ENCODE data around the gene ANO6.
"Not testable (repeated sequence)": the region's sequence is repeated elsewhere in the genome, so short reads cannot be mapped to it uniquely, and the experiment has no call there.

The ANO6 gene

GRCh38 chr12:45236383-45236782 is 20.5 kb downstream of the ANO6 start:
- peak overlapping the region; percentile 61 for H3K27ac ChIP-seq (ENCODE audit: low read length)
- H3K36me3 ChIP-seq (ENCODE audit: control insufficient read depth in 2 of 2, insufficient read depth in 2 of 2, low read length in 2 of 2); H3K9ac ChIP-seq (ENCODE audit: low read length in 2 of 2); H3K27me3 ChIP-seq (ENCODE audit: control insufficient read depth in 1 of 2, insufficient read depth in 2 of 2, low read length in 2 of 2); H3K9me3 ChIP-seq (ENCODE audit: control insufficient read depth in 2 of 2, low read length in 2 of 2); H3K4me3 ChIP-seq (ENCODE audit: low read length in 2 of 2): not testable (repeated sequence)
- peaks cover 34% of the 10 kb centered on the region for H3K4me1 ChIP-seq (ENCODE audit: control insufficient read depth, insufficient read depth, low read length)

- H3K4me1 ChIP-seq (ENCODE audit: control insufficient read depth, insufficient read depth, low read length), result peaks cover 10% of the 10 kb centered on the region
- no peaks in the 10 kb centered on the region for H3K9me3 ChIP-seq (ENCODE audit: control insufficient read depth in 2 of 2, low read length in 2 of 2)
- H3K36me3 ChIP-seq (ENCODE audit: control insufficient read depth in 2 of 2, insufficient read depth in 2 of 2, low read length in 2 of 2), result no peaks in the 10 kb centered on the region
- no peaks in the 10 kb centered on the region for H3K27me3 ChIP-seq (ENCODE audit: control insufficient read depth in 1 of 2, insufficient read depth in 2 of 2, low read length in 2 of 2)
- H3K4me3 ChIP-seq (ENCODE audit: low read length in 2 of 2), result no peak overlapping the region
- no peak overlapping the region for H3K27ac ChIP-seq (ENCODE audit: low read length)
- no peak overlapping the region for H3K9ac ChIP-seq (ENCODE audit: low read length in 2 of 2)
Observed at GRCh38 chr12:45242180-45242579, 26.3 kb downstream of the ANO6 start.

- peak overlapping the region in 1 of 2 donors; percentile 58 for H3K4me3 ChIP-seq (ENCODE audit: low read length in 2 of 2)
- H3K27me3 ChIP-seq (ENCODE audit: control insufficient read depth in 1 of 2, insufficient read depth in 2 of 2, low read length in 2 of 2), result no peaks in the 10 kb centered on the region
- no peak overlapping the region for H3K9ac ChIP-seq (ENCODE audit: low read length in 2 of 2)
- H3K4me1 ChIP-seq (ENCODE audit: control insufficient read depth, insufficient read depth, low read length), result peaks cover 10% of the 10 kb centered on the region
- no peaks in the 10 kb centered on the region for H3K36me3 ChIP-seq (ENCODE audit: control insufficient read depth in 2 of 2, insufficient read depth in 2 of 2, low read length in 2 of 2)
- H3K9me3 ChIP-seq (ENCODE audit: control insufficient read depth in 2 of 2, low read length in 2 of 2), result no peaks in the 10 kb centered on the region
- no peak overlapping the region for H3K27ac ChIP-seq (ENCODE audit: low read length)
Observed at GRCh38 chr12:45243963-45244362, 28.1 kb downstream of the ANO6 start.

GRCh38 chr12:45244561-45245343 is 28.9 kb downstream of the ANO6 start:
- H3K27me3 ChIP-seq (ENCODE audit: control insufficient read depth in 1 of 2, insufficient read depth in 2 of 2, low read length in 2 of 2), result no peaks in the 10 kb centered on the region
- no peaks in the 10 kb centered on the region for H3K9me3 ChIP-seq (ENCODE audit: control insufficient read depth in 2 of 2, low read length in 2 of 2)
- H3K36me3 ChIP-seq (ENCODE audit: control insufficient read depth in 2 of 2, insufficient read depth in 2 of 2, low read length in 2 of 2), result no peaks in the 10 kb centered on the region
- H3K9ac ChIP-seq (ENCODE audit: low read length in 2 of 2), result peak overlapping the region in 1 of 2 donors; percentile 21
- no peak overlapping the region for H3K27ac ChIP-seq (ENCODE audit: low read length)
- peaks cover 10% of the 10 kb centered on the region for H3K4me1 ChIP-seq (ENCODE audit: control insufficient read depth, insufficient read depth, low read length)
- peak overlapping the region; percentile 15 to 58 for H3K4me3 ChIP-seq (ENCODE audit: low read length in 2 of 2)

GRCh38 chr12:45246236-45246635 is 30.3 kb downstream of the ANO6 start:
- H3K27ac ChIP-seq (ENCODE audit: low read length), result no peak overlapping the region
- H3K36me3 ChIP-seq (ENCODE audit: control insufficient read depth in 2 of 2, insufficient read depth in 2 of 2, low read length in 2 of 2), result no peaks in the 10 kb centered on the region
- no peaks in the 10 kb centered on the region for H3K9me3 ChIP-seq (ENCODE audit: control insufficient read depth in 2 of 2, low read length in 2 of 2)
- H3K4me3 ChIP-seq (ENCODE audit: low read length in 2 of 2), result no peak overlapping the region
- no peak overlapping the region for H3K9ac ChIP-seq (ENCODE audit: low read length in 2 of 2)
- no peaks in the 10 kb centered on the region for H3K27me3 ChIP-seq (ENCODE audit: control insufficient read depth in 1 of 2, insufficient read depth in 2 of 2, low read length in 2 of 2)
- peaks cover 10% of the 10 kb centered on the region for H3K4me1 ChIP-seq (ENCODE audit: control insufficient read depth, insufficient read depth, low read length)

GRCh38 chr12:45247589-45247988 is 31.7 kb downstream of the ANO6 start:
- Histone ChIP-seq H3K27ac (ENCODE audit: low read length) (no peak overlapping the region), H3K36me3 (ENCODE audit: control insufficient read depth in 2 of 2, insufficient read depth in 2 of 2, low read length in 2 of 2) (no peaks in the 10 kb centered on the region), H3K4me1 (ENCODE audit: control insufficient read depth, insufficient read depth, low read length) (peaks cover 10% of the 10 kb centered on the region), H3K9ac (ENCODE audit: low read length in 2 of 2) (no peak overlapping the region), H3K9me3 (ENCODE audit: control insufficient read depth in 2 of 2, low read length in 2 of 2) (no peaks in the 10 kb centered on the region), H3K27me3 (ENCODE audit: control insufficient read depth in 1 of 2, insufficient read depth in 2 of 2, low read length in 2 of 2) (no peaks in the 10 kb centered on the region), H3K4me3 (ENCODE audit: low read length in 2 of 2) (no peak overlapping the region)

- Histone ChIP-seq H3K9me3 (ENCODE audit: control insufficient read depth in 2 of 2, low read length in 2 of 2) (no peaks in the 10 kb centered on the region), H3K9ac (ENCODE audit: low read length in 2 of 2) (no peak overlapping the region), H3K36me3 (ENCODE audit: control insufficient read depth in 2 of 2, insufficient read depth in 2 of 2, low read length in 2 of 2) (no peaks in the 10 kb centered on the region), H3K27me3 (ENCODE audit: control insufficient read depth in 1 of 2, insufficient read depth in 2 of 2, low read length in 2 of 2) (no peaks in the 10 kb centered on the region), H3K4me1 (ENCODE audit: control insufficient read depth, insufficient read depth, low read length) (peaks cover 8% of the 10 kb centered on the region), H3K27ac (ENCODE audit: low read length) (no peak overlapping the region), H3K4me3 (ENCODE audit: low read length in 2 of 2) (no peak overlapping the region)
Observed at GRCh38 chr12:45248095-45248494, 32.2 kb downstream of the ANO6 start.

- Histone ChIP-seq H3K9ac (ENCODE audit: low read length in 2 of 2) (no peak overlapping the region), H3K9me3 (ENCODE audit: control insufficient read depth in 2 of 2, low read length in 2 of 2) (no peaks in the 10 kb centered on the region), H3K27me3 (ENCODE audit: control insufficient read depth in 1 of 2, insufficient read depth in 2 of 2, low read length in 2 of 2) (no peaks in the 10 kb centered on the region), H3K27ac (ENCODE audit: low read length) (no peak overlapping the region), H3K36me3 (ENCODE audit: control insufficient read depth in 2 of 2, insufficient read depth in 2 of 2, low read length in 2 of 2) (no peaks in the 10 kb centered on the region), H3K4me3 (ENCODE audit: low read length in 2 of 2) (no peak overlapping the region), H3K4me1 (ENCODE audit: control insufficient read depth, insufficient read depth, low read length) (peaks cover 9% of the 10 kb centered on the region)
Observed at GRCh38 chr12:45254254-45254653, 38.4 kb downstream of the ANO6 start.

GRCh38 chr12:45256721-45257120 is 40.8 kb downstream of the ANO6 start:
- no peak overlapping the region for H3K4me3 ChIP-seq (ENCODE audit: low read length in 2 of 2)
- H3K9me3 ChIP-seq (ENCODE audit: control insufficient read depth in 2 of 2, low read length in 2 of 2), result no peaks in the 10 kb centered on the region
- no peak overlapping the region for H3K27ac ChIP-seq (ENCODE audit: low read length)
- peaks cover 22% of the 10 kb centered on the region for H3K4me1 ChIP-seq (ENCODE audit: control insufficient read depth, insufficient read depth, low read length)
- no peak overlapping the region for H3K9ac ChIP-seq (ENCODE audit: low read length in 2 of 2)
- no peaks in the 10 kb centered on the region for H3K36me3 ChIP-seq (ENCODE audit: control insufficient read depth in 2 of 2, insufficient read depth in 2 of 2, low read length in 2 of 2)
- H3K27me3 ChIP-seq (ENCODE audit: control insufficient read depth in 1 of 2, insufficient read depth in 2 of 2, low read length in 2 of 2), result no peaks in the 10 kb centered on the region

GRCh38 chr12:45257185-45257930 is 41.5 kb downstream of the ANO6 start:
- H3K4me3 ChIP-seq (ENCODE audit: low read length in 2 of 2), result peak overlapping the region in 1 of 2 donors; percentile 23

GRCh38 chr12:45259675-45260074 is 43.8 kb downstream of the ANO6 start:
- H3K4me3 ChIP-seq (ENCODE audit: low read length in 2 of 2), result no peak overlapping the region
- no peak overlapping the region for H3K9ac ChIP-seq (ENCODE audit: low read length in 2 of 2)
- H3K27ac ChIP-seq (ENCODE audit: low read length), result peak overlapping the region; percentile 37
- no peaks in the 10 kb centered on the region for H3K27me3 ChIP-seq (ENCODE audit: control insufficient read depth in 1 of 2, insufficient read depth in 2 of 2, low read length in 2 of 2)
- no peaks in the 10 kb centered on the region for H3K36me3 ChIP-seq (ENCODE audit: control insufficient read depth in 2 of 2, insufficient read depth in 2 of 2, low read length in 2 of 2)
- peaks cover 32% of the 10 kb centered on the region for H3K4me1 ChIP-seq (ENCODE audit: control insufficient read depth, insufficient read depth, low read length)
- H3K9me3 ChIP-seq (ENCODE audit: control insufficient read depth in 2 of 2, low read length in 2 of 2), result no peaks in the 10 kb centered on the region

More at GRCh38 chr12:45257185-45257930, 41.5 kb downstream of the ANO6 start:
- Histone ChIP-seq H3K4me1 (ENCODE audit: control insufficient read depth, insufficient read depth, low read length) (peaks cover 22% of the 10 kb centered on the region), H3K27me3 (ENCODE audit: control insufficient read depth in 1 of 2, insufficient read depth in 2 of 2, low read length in 2 of 2) (no peaks in the 10 kb centered on the region), H3K9ac (ENCODE audit: low read length in 2 of 2) (no peak overlapping the region), H3K9me3 (ENCODE audit: control insufficient read depth in 2 of 2, low read length in 2 of 2) (no peaks in the 10 kb centered on the region), H3K27ac (ENCODE audit: low read length) (no peak overlapping the region), H3K36me3 (ENCODE audit: control insufficient read depth in 2 of 2, insufficient read depth in 2 of 2, low read length in 2 of 2) (no peaks in the 10 kb centered on the region)
